K562 (cell line): Measurements from ENCODE around the gene BRAF. TPM values are rescaled to one million over a fixed set of nuclear protein-coding genes. Genes with fewer than 3 reads are reported as not detected.

ENCODE experiments used
- BCOR ChIP-seq: fragments of 450-650 bp; IDR thresholded peaks from 2 replicates; pipeline ENCODE4 v1.6.1; 2016
- HDGF ChIP-seq: fragments of 450-650 bp; IDR thresholded peaks from 2 replicates; pipeline ENCODE4 v1.6.1; 2016
- HOMEZ ChIP-seq: fragments of 250-450 bp; sonication (Bioruptor Pico); IDR thresholded peaks from 2 replicates; pipeline ENCODE4 v1.4.0; 2020; ENCODE audit warnings: mild to moderate bottlenecking, moderate library complexity
- MCM7 ChIP-seq, 2 experiments: fragments of 450-650 bp; IDR thresholded peaks; 2 replicates each; pipeline ENCODE4 v1.6.1; 2016 to 2018
- NBN ChIP-seq: fragments of 450-650 bp; IDR thresholded peaks from 2 replicates; pipeline ENCODE4 v1.6.1; 2016; ENCODE audit warnings: low read depth, mild to moderate bottlenecking
- NCOA2 ChIP-seq, 2 experiments: fragments of 450-650 bp; IDR thresholded peaks; 2 replicates each; pipeline ENCODE4 v1.6.1; 2018; ENCODE audit warnings: mild to moderate bottlenecking in 2 of 2, moderate library complexity in 1 of 2; ENCODE audit not compliant: partially characterized antibody in 2 of 2
- NUFIP1 ChIP-seq: fragments of 450-650 bp; IDR thresholded peaks from 2 replicates; pipeline ENCODE4 v1.6.1; 2018; ENCODE audit not compliant: partially characterized antibody
- RB1 ChIP-seq: fragments of 450-650 bp; IDR thresholded peaks from 2 replicates; pipeline ENCODE4 v1.6.1; 2017; ENCODE audit warnings: low read depth, mild to moderate bottlenecking
- SAFB2 ChIP-seq: fragments of 200-400 bp; formaldehyde crosslinking; IDR thresholded peaks from 2 replicates; pipeline ENCODE4 v1.6.1; 2018; ENCODE audit warnings: borderline replicate concordance, low read length, low read depth, moderate library complexity; ENCODE audit not compliant: severe bottlenecking
- SRSF9 ChIP-seq: fragments of 200-400 bp; formaldehyde crosslinking; IDR thresholded peaks from 2 replicates; pipeline ENCODE4 v1.6.1; 2017; ENCODE audit warnings: low read depth, low read length, borderline replicate concordance
- ZNF212 ChIP-seq: fragments of 450-650 bp; formaldehyde crosslinking; IDR thresholded peaks from 2 replicates; pipeline ENCODE4 v1.4.0; 2020; ENCODE audit warnings: mild to moderate bottlenecking
- ZNF23 ChIP-seq: fragments of 250-450 bp; sonication (Bioruptor Pico); IDR thresholded peaks from 2 replicates; pipeline ENCODE4 v1.4.0; 2020; ENCODE audit warnings: mild to moderate bottlenecking
- ZNF239 ChIP-seq: fragments of 250-450 bp; sonication (Bioruptor Pico); IDR thresholded peaks from 2 replicates; pipeline ENCODE4 v1.4.0; 2020; ENCODE audit warnings: mild to moderate bottlenecking
- ZNF274 ChIP-seq: IDR thresholded peaks from 2 replicates; pipeline ENCODE4 v1.6.1; 2011; ENCODE audit warnings: low read depth, mild to moderate bottlenecking, low read length, moderate library complexity, borderline replicate concordance
- ZNF584 ChIP-seq: fragments of 200-800 bp; sonication (Bioruptor generic); IDR thresholded peaks from 2 replicates; pipeline ENCODE4 v1.6.1; 2016; ENCODE audit warnings: low read depth, mild to moderate bottlenecking, missing genetic modification characterization, missing compliant biosample characterization
- ZNF668 ChIP-seq: fragments of 250-450 bp; sonication (Bioruptor Pico); IDR thresholded peaks from 2 replicates; pipeline ENCODE4 v1.8.0; 2022; ENCODE audit warnings: mild to moderate bottlenecking, inconsistent platforms
- polyA plus RNA-seq, 8 experiments: library from polyadenylated mRNA; depleted of rRNA in 4 of 8; stranded (reverse) in 5 of 8; unstranded in 3 of 8; fragments of >200 nt; fragmentation: Nextera tagmentation in 2 of 8; fragmentation: Illumina TruSeq in 1 of 8; extraction: Ambion mirVana in 2 of 8; extraction: Trizol in 1 of 8; gene quantifications; 2 replicates each; pipeline versions ENCODE4 v1.2.1 to v1.2.3, GENCODE V29; 2011 to 2014; ENCODE audit warnings: inconsistent platforms in 1 of 8, missing spikeins in 1 of 8
- total RNA-seq, 7 experiments: library from RNA; depleted of rRNA in 6 of 7; stranded (reverse); fragments of >200 nt in 6 of 7; fragmentation: Illumina TruSeq in 2 of 7; extraction: Trizol in 2 of 7; gene quantifications; 2 replicates each; pipeline versions ENCODE4 v1.2.1 to v1.2.3, GENCODE V29; 2011 to 2021; ENCODE audit warnings: low replicate concordance in 1 of 7
- TF ChIP-seq, protein P1 (sequence below), 3 experiments: fragments of 200-800 bp in 1 of 3; fragments of 250-450 bp in 1 of 3; fragments of 450-650 bp in 1 of 3; sonication (Bioruptor Pico) in 1 of 3; sonication (Bioruptor generic) in 1 of 3; formaldehyde crosslinking in 1 of 3; IDR thresholded peaks; 2 replicates each; pipeline versions ENCODE4 v1.6.1 to v1.8.0; 2016 to 2022; ENCODE audit warnings: mild to moderate bottlenecking in 2 of 3, missing genetic modification characterization in 2 of 3, missing compliant biosample characterization in 1 of 3, moderate library complexity in 1 of 3
- TF ChIP-seq, protein P2 (sequence below): fragments of 250-450 bp; sonication (Bioruptor Pico); IDR thresholded peaks from 2 replicates; pipeline ENCODE4 v1.9.0; 2021; ENCODE audit warnings: mild to moderate bottlenecking, inconsistent platforms
- TF ChIP-seq, protein P3 (sequence below): fragments of 450-650 bp; formaldehyde crosslinking; IDR thresholded peaks from 2 replicates; pipeline ENCODE4 v1.4.0; 2020; ENCODE audit warnings: mild to moderate bottlenecking, moderate library complexity

BRAF gene
- total and polyA plus RNA-seq, 9 of the 15 experiments (the other 6 are each of a cell fraction or from before 2014, with no cell fraction given), result 3.6 to 38.3 (median 21.9) TPM

DNA sequence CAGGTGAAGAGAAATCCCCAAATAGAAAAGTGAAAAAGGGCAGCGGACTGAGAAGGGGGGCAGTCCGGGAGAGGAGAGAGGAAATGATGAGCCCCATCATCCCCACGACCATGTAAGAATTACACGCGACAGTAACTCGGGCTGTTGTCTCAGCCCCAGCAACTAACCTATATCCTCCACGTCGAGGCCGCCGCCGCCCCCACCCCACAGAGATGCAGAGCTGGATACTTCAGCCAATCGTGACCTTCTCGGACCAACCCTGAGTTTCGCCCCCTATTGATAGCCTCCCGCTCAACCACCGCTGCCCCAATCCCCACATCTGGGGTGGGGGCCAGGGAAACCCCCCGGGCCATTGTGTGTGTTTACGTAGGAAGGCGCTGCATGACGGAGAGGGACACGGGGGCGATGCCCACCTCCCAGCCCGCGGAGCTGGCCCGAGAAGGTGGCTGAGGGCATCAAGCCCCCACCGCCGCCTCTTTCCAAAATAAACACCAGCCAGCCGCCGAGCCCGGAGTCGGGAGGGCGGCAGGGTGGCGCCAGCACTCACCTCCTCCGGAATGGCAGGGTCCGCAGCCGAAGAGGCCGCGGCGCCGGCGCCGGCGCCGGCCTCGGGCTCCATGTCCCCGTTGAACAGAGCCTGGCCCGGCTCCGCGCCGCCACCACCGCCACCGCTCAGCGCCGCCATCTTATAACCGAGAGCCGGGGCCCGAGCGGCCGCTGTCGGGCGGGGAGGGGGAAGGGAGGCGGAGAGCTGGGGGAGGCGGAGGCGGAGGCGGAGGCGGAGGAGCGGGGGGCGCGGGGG lies 509 bp downstream of the BRAF start (continued):
- TF ChIP-seq HOMEZ (CRISPR knock-in tag) (no peak), SAFB2 (no peak), NUFIP1 (no peak), NCOA2 (IDR thresholded peaks at IDR 0.05; ENCODE audit: partially characterized antibody in 2 of 2) (no peak), ZNF584 (CRISPR knock-in tag) (0 out of 2 replicates have a peak, but pooled peaks have one; percentile 38), ZNF239 (CRISPR knock-in tag) (no peak), ZNF23 (CRISPR knock-in tag) (no peak), MCM7 (IDR thresholded peaks at IDR 0.05) (no peak), ZNF274 (no peak), ZNF212 (CRISPR knock-in tag) (no peak), HDGF (no peak), BCOR (peak; percentile 55; the same call in 1 of the 2 replicates), SRSF9 (no peak), NBN (no peak; the same call in none of the 2 replicates), ZNF668 (CRISPR knock-in tag) (no peak), RB1 (peak; percentile 89)
- TF ChIP-seq, protein P1, sequence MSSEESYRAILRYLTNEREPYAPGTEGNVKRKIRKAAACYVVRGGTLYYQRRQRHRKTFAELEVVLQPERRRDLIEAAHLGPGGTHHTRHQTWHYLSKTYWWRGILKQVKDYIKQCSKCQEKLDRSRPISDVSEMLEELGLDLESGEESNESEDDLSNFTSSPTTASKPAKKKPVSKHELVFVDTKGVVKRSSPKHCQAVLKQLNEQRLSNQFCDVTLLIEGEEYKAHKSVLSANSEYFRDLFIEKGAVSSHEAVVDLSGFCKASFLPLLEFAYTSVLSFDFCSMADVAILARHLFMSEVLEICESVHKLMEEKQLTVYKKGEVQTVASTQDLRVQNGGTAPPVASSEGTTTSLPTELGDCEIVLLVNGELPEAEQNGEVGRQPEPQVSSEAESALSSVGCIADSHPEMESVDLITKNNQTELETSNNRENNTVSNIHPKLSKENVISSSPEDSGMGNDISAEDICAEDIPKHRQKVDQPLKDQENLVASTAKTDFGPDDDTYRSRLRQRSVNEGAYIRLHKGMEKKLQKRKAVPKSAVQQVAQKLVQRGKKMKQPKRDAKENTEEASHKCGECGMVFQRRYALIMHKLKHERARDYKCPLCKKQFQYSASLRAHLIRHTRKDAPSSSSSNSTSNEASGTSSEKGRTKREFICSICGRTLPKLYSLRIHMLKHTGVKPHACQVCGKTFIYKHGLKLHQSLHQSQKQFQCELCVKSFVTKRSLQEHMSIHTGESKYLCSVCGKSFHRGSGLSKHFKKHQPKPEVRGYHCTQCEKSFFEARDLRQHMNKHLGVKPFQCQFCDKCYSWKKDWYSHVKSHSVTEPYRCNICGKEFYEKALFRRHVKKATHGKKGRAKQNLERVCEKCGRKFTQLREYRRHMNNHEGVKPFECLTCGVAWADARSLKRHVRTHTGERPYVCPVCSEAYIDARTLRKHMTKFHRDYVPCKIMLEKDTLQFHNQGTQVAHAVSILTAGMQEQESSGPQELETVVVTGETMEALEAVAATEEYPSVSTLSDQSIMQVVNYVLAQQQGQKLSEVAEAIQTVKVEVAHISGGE (CRISPR knock-in tag; IDR thresholded peaks at IDR 0.05), result no peak
- TF ChIP-seq, protein P2, sequence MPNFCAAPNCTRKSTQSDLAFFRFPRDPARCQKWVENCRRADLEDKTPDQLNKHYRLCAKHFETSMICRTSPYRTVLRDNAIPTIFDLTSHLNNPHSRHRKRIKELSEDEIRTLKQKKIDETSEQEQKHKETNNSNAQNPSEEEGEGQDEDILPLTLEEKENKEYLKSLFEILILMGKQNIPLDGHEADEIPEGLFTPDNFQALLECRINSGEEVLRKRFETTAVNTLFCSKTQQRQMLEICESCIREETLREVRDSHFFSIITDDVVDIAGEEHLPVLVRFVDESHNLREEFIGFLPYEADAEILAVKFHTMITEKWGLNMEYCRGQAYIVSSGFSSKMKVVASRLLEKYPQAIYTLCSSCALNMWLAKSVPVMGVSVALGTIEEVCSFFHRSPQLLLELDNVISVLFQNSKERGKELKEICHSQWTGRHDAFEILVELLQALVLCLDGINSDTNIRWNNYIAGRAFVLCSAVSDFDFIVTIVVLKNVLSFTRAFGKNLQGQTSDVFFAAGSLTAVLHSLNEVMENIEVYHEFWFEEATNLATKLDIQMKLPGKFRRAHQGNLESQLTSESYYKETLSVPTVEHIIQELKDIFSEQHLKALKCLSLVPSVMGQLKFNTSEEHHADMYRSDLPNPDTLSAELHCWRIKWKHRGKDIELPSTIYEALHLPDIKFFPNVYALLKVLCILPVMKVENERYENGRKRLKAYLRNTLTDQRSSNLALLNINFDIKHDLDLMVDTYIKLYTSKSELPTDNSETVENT (CRISPR knock-in tag), result no peak; the same call in 1 of the 2 replicates
- TF ChIP-seq, protein P3, sequence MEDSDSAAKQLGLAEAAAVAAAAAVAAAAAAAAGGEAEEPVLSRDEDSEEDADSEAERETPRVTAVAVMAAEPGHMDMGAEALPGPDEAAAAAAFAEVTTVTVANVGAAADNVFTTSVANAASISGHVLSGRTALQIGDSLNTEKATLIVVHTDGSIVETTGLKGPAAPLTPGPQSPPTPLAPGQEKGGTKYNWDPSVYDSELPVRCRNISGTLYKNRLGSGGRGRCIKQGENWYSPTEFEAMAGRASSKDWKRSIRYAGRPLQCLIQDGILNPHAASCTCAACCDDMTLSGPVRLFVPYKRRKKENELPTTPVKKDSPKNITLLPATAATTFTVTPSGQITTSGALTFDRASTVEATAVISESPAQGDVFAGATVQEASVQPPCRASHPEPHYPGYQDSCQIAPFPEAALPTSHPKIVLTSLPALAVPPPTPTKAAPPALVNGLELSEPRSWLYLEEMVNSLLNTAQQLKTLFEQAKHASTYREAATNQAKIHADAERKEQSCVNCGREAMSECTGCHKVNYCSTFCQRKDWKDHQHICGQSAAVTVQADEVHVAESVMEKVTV (CRISPR knock-in tag), result no peak
